Subcutaneous preadipocyte (primary cell): Measurements from ENCODE around the gene NAA10. TPM values are rescaled to one million over a fixed set of nuclear protein-coding genes. Genes with fewer than 3 reads are reported as not detected.

Experiments used
- small RNA-seq: library from RNA; depleted of rRNA; stranded (forward); fragments of <200 nt; gene quantifications from one replicate; pipeline ENCODE3, GENCODE V24; 2012
- total RNA-seq: library from RNA; depleted of rRNA; stranded (reverse); fragments of >200 nt; gene quantifications from 2 replicates; pipeline ENCODE4 v1.2.3, GENCODE V29; 2012

NAA10 gene
- 70.4 and 74.6 TPM in 2 replicates for total RNA-seq

DNA sequence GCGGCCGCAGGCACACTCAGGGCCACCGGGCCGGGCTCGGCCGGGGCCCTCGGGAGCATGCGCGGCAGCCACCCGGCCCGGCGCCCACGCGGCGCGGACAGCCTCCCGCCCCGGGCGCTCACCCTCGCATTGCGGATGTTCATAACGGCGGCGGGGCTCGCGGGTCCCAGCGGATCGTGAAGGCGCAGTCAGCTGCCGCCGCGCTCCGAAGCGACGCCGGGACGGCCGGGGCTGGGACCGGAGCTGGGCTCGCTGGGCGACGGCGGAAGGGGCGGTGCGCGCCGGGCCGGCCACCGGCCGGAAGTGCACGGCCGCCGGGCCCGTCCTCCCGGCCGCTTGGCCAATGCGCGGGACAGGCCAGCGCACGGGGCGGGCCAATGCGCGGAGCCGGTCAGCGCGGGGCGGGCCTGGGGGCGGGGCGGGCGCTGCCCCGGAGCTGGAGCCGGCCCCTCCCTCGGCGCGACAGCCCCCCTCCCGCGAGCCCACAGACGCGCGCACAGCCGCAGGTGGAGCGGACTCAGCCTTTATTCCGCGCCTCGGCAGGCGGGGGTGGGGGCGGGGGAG is at the start of gene NAA10:
Gene NAA10, minus strand, starts transcription at position 276 of the 564 bp plus-strand sequence. Its CDS starts 133 bp downstream, at position 143.

GRCh38 chrX:153972368-153973126 is 37.7 kb upstream of the NAA10 start, which contains the start of gene TMEM187:
Gene TMEM187, plus strand, starts transcription at chrX:153972754. Its CDS starts 9,309 bp downstream, at chrX:153982063.

DNA sequence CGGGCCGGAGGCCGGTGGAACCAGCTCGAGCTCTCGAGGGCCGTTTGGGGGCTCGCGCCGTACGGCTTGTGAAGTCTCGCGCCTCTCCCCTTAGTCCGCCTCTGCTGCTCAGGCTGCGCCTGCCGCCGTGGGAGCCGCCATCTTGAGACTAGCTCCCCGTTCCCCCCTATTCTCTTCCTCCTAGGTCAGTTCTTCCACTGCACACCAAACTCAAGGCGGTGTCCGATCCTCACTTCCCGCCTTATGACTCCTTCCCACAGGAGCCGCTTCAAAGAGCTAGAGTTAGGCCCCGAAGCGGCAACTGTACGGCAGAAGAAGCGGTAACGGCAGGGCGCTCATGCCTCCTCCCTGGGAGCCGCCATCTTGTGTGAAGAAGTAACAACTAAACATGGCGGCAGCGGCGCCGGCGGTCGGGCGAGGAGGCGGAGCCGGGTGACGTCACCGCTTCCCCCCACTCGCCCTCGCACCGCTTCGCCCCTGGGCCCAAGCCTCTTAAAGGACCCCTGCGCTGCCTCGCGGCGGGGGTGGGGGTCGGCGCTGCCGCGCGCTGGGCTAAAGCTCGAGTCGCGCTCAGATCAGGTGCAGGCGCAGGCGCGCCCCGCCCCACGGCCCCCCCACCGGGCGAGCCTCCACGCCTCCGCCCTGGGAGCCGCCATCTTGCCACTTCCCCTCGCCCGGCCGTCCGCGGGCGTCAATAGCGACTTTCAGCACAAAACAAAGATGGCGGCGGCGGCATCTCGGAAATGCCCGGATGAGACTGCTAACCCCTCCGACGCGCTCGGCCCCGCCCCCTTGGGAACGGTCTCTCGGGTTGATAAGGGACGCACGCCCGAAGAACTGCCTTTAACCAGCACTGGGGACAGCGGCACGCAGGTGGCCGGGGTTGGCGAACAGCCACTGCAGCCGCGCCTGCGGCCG is 36.9 kb upstream of the NAA10 start, which contains the start of gene HCFC1:
Gene HCFC1, minus strand, starts transcription at position 369 of the 918 bp plus-strand sequence. CDS start 978 bp downstream, outside the sequence.

DNA sequence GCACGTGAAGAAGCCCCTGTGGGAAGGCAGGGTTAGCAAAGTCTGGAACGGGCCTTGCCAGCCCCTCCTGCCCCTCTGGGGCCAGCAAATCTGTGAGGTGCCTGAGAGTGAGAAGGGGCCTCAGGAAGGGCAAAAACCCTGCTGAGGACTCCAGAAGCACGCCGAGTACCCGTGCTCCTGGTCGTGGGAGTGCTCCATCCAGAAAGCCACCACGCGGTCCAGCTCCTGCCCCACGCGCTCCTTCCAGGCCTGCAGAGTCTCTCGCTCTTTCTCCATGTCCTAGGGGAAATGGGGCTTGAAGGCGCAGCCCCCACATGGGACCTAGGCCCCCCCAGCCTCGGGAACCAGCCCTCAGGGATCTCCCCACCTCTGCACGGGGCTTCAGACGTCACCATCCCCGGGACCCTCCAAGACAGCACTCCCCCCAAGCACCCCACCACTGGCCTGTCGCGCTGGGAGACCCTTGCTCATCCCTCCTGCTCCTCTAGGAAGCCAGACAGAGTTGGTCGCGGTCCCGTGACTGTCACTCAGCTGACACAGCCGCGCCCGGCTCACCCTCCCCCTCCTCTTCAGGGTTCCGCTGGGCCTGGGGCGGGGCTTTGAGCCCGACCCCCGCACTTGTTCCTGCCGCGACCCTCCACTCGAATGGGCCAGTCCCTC is 9.4 kb upstream of the NAA10 start, which contains the start of gene RENBP:
Gene RENBP, minus strand, starts transcription at position 504 of the 660 bp plus-strand sequence. Its CDS starts 33 bp downstream, at position 471.

DNA sequence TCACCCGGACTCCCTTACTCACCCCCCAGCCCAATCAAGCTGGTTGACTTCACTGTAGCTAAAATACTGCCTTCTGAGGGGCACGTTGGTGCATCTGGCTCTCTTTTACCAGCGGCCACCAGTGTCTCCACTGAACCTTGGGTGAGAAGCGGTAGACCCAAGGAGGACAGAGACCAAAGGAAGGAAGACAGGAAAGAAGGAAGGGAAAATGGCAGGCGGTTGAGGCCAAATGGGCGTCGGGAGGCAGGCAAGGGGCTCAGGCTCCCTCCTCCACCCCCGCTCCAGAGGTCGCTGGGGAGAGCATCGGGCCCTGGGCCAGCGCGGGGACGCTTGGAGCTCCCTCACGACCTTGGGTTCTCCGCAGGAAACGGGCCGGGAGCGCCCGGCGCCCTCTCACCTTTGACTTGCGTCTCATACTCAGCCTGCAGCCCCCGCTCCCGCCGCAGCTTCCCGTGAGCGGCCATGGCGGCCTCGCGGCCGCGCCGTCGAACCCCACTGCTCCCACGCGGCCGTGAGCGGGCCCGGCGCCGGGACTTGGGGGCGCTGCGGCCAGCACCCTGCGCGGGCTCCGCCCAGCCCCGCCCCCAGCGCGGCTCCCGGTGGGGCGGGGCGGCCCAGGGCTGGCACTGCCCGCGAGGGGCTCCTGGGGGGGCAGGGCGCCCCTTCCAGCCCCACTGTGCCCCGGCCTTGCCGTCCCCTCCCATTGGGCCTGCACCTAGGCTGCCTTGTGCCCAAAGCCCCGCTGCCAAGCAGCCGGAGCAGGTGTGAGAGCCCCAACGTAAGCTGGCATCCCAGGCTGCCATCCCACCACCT is 8.9 kb downstream of the NAA10 start, which contains the start of gene ARHGAP4:
Gene ARHGAP4, minus strand, starts transcription at position 526 of the 813 bp plus-strand sequence. Its CDS starts 62 bp downstream, at position 464.

DNA sequence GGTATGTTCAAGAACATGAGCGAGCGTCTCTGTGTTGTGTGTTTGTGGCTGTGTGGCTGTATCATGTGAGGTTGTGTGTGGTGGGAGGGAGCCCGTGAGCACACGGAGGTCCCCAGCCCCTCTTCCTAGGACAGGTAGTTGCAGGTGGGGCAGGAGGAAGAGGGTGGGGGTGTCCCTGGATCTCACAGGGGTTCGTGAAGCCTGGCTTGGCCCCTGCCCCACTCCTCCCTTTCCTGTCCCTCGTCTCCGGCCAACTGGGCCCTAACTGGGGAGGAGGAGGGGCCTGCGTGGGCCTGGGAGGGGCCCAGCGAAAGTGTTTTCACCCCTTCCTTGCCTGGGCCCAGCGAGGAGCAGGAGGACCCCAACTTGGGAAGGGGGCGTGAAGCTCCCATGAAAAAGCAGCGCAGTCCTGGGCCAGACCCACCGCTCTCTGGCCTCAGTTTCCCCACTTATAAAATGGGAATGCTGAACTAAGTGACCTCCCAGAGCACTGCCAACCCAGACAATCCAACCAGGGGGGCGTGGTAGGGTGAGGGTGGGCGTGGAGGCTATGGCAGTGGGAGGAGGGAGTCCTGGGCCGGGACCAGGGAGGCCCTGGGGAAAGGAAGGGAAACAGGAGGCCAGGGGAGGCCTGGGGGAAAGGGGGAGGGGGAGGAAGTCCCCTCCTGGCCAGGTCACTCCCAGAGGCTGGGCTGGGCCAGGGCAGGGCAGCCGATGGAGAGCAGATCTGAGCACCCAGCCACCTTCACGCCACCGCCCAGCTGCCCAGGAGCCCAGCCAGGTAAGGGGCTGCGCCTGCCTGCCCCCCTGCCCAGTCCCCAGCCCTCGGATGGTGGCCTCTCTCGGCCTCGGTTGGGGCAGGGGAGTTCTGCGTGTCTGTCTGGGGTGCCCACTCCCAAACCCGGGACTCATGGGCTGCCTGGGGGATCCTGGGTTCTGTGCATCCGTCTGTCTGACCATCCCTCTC is 30.6 kb downstream of the NAA10 start, which contains the start of gene AVPR2:
Gene AVPR2, plus strand, starts transcription at position 683 of the 967 bp plus-strand sequence. CDS start 473 bp downstream, outside the sequence.

GRCh38 chrX:153885968-153886903 is 48.6 kb downstream of the NAA10 start, which contains the start of gene L1CAM:
Gene L1CAM, minus strand, starts transcription at chrX:153886173. Its CDS starts 10,337 bp downstream, at chrX:153875836.

Small RNAs within 50 kb of the gene (small RNA-seq; reads per million reads assigned to genes)
- not detected for gene MIR3202-1

Other genes starting within 250 kb of the NAA10 start
- gene SLC6A8, start 247.1 kb downstream of the NAA10 start, total RNA-seq, result 6.6 and 8.4 TPM in 2 replicates
- 119 and 149 TPM in 2 replicates for gene BCAP31, start 210.7 kb downstream of the NAA10 start, total RNA-seq
- 8.4 and 8.8 TPM in 2 replicates for gene ABCD1, start 210.2 kb downstream of the NAA10 start, total RNA-seq
- gene PLXNB3, start 170.8 kb downstream of the NAA10 start, total RNA-seq, result 4.4 and 4.9 TPM in 2 replicates
- gene SRPK3, start 154.0 kb downstream of the NAA10 start, total RNA-seq, result 0.39 TPM in 1 of 2 replicates, not detected in the other
- gene IDH3G, start 140.7 kb downstream of the NAA10 start, total RNA-seq, result 50.8 and 64.3 TPM in 2 replicates
- gene SSR4, start 140.4 kb downstream of the NAA10 start, total RNA-seq, result 102 and 193 TPM in 2 replicates
- under 0.01 and 0.20 TPM in 2 replicates for gene PDZD4, start 104.5 kb downstream of the NAA10 start, total RNA-seq
- gene L1CAM, start 48.9 kb downstream of the NAA10 start, total RNA-seq, result under 0.01 and 0.39 TPM in 2 replicates
- not detected in 2 replicates for gene AVPR2, start 30.4 kb downstream of the NAA10 start, total RNA-seq
- 0.37 and 0.39 TPM in 2 replicates for gene ARHGAP4, start 8.8 kb downstream of the NAA10 start, total RNA-seq
- 3.7 TPM in 2 replicates for gene RENBP, start 9.6 kb upstream of the NAA10 start, total RNA-seq
- 26.8 and 40.7 TPM in 2 replicates for gene HCFC1, start 36.8 kb upstream of the NAA10 start, total RNA-seq
- 6.5 and 7.3 TPM in 2 replicates for gene TMEM187, start 37.7 kb upstream of the NAA10 start, total RNA-seq
- 59.2 and 79.8 TPM in 2 replicates for gene IRAK1, start 84.9 kb upstream of the NAA10 start, total RNA-seq
- gene MECP2, start 162.7 kb upstream of the NAA10 start, total RNA-seq, result 18.2 and 18.7 TPM in 2 replicates
- not detected in 2 replicates for gene OPN1LW, start 209.2 kb upstream of the NAA10 start, total RNA-seq
- gene OPN1MW, start 247.6 kb upstream of the NAA10 start, total RNA-seq, result not detected in 2 replicates